H1 (cell line): ENCODE measurements around the gene SHROOM4. TPM values are rescaled to one million over a fixed set of nuclear protein-coding genes. Genes with fewer than 3 reads are reported as not detected.

Experiments used
- CTCF ChIA-PET: fragments of 300-600 bp; sonication (Branson Sonifier 250); formaldehyde crosslinking; loops from one replicate; lab custom pipeline; 2021; ENCODE audit not compliant: partially characterized antibody; lab: Charles Lee
- POLR2A ChIA-PET: fragments of 300-600 bp; sonication (Branson Sonifier 250); formaldehyde crosslinking; loops from one replicate; lab custom pipeline; 2021; ENCODE audit warnings: inconsistent platforms; ENCODE audit not compliant: partially characterized antibody; lab: Charles Lee
- DNase-seq, 2 experiments: peaks; one replicate each; pipeline versions ENCODE4 v3.0.0 to v3.0.0-alpha.2; 2010 to 2022; ENCODE audit warnings: low spot score in 2 of 2, low read depth in 1 of 2, mixed read lengths in 1 of 2
- FAIRE-seq: peaks from 2 replicates; lab custom pipeline; 2011; peaks lifted over from hg19 to GRCh38; lab: Jason Lieb, UNC
- H2AFZ ChIP-seq: 2 replicates; pipeline ENCODE4 v1.8.1; 2012; ENCODE audit warnings: low read length, inconsistent platforms
- H2AK5ac ChIP-seq: 2 replicates; pipeline ENCODE4 v1.6.1; 2013; ENCODE audit warnings: low read depth, low read length
- H2BK120ac ChIP-seq: replicated peaks from 2 replicates; pipeline ENCODE3; 2013; ENCODE audit warnings: low read depth, low read length, inconsistent platforms
- H2BK12ac ChIP-seq: 2 replicates; pipeline ENCODE4 v1.6.1; 2013; ENCODE audit warnings: low read depth, low read length
- H2BK15ac ChIP-seq: 2 replicates; pipeline ENCODE4 v1.6.1; 2013; ENCODE audit warnings: low read length
- H2BK20ac ChIP-seq: 2 replicates; pipeline ENCODE4 v1.6.1; 2013; ENCODE audit warnings: low read length
- H2BK5ac ChIP-seq: 2 replicates; pipeline ENCODE4 v1.6.1; 2013; ENCODE audit warnings: low read depth, low read length
- H3K14ac ChIP-seq: 2 replicates; pipeline ENCODE4 v1.6.1; 2013; ENCODE audit warnings: inconsistent platforms; ENCODE audit not compliant: insufficient read length
- H3K18ac ChIP-seq: 2 replicates; pipeline ENCODE4 v1.6.1; 2013; ENCODE audit warnings: low read length; ENCODE audit errors: extremely low read depth
- H3K23ac ChIP-seq: 2 replicates; pipeline ENCODE4 v1.6.1; 2013; ENCODE audit warnings: inconsistent platforms; ENCODE audit not compliant: insufficient read length
- H3K23me2 ChIP-seq: 2 replicates; pipeline ENCODE4 v1.6.1; 2013; ENCODE audit warnings: low read depth, low read length
- H3K27ac ChIP-seq: 2 replicates; pipeline ENCODE4 v1.6.1; 2011; ENCODE audit warnings: low read depth, low read length, inconsistent platforms
- H3K27me3 ChIP-seq, 4 experiments: replicated peaks in 1 of 4; 1 replicate in 1 of 4; 2 replicates in 3 of 4; pipeline versions ENCODE4 v1.6.1 to v1.8.1; 2011 to 2013; ENCODE audit warnings: low read length in 3 of 4, mild to moderate bottlenecking in 3 of 4, inconsistent platforms in 2 of 4, mixed read lengths in 2 of 4, moderate library complexity in 1 of 4; ENCODE audit not compliant: control insufficient read depth in 3 of 4, insufficient read depth in 3 of 4; ENCODE audit errors: extremely low read depth in 1 of 4
- H3K36me3 ChIP-seq, 4 experiments: 2 replicates each; pipeline versions ENCODE4 v1.6.1 to v1.8.1; 2011 to 2013; ENCODE audit warnings: mild to moderate bottlenecking in 4 of 4, low read length in 3 of 4, moderate library complexity in 2 of 4, control low read depth in 1 of 4, inconsistent platforms in 1 of 4; ENCODE audit not compliant: insufficient read depth in 4 of 4, control insufficient read depth in 2 of 4
- H3K4ac ChIP-seq: replicated peaks from 2 replicates; pipeline ENCODE3; 2013; ENCODE audit warnings: low read length, low read depth, mixed read lengths, inconsistent platforms; ENCODE audit not compliant: insufficient read length
- H3K4me1 ChIP-seq, 4 experiments: replicated peaks in 1 of 4; 1 replicate in 1 of 4; 2 replicates in 3 of 4; pipeline versions ENCODE4 v1.6.1 to v1.8.1; 2011 to 2013; ENCODE audit warnings: low read length in 3 of 4, inconsistent platforms in 2 of 4, mixed read lengths in 1 of 4; ENCODE audit not compliant: insufficient read depth in 4 of 4, control insufficient read depth in 3 of 4
- H3K4me2 ChIP-seq, 2 experiments: 2 replicates each; pipeline versions ENCODE4 v1.6.1 to v1.8.1; 2011 to 2013; ENCODE audit warnings: low read depth in 2 of 2, low read length in 2 of 2, control low read depth in 1 of 2, inconsistent platforms in 1 of 2, mild to moderate bottlenecking in 1 of 2; ENCODE audit not compliant: insufficient read depth in 1 of 2
- H3K4me3 ChIP-seq, 4 experiments: fragments of 200-600, 300-600 bp in 1 of 4; sonication (generic), shearing (Covaris generic), sonication (Bioruptor Twin) in 1 of 4; 2 replicates each; pipeline versions ENCODE4 v1.5.1 to v1.8.1; 2011 to 2016; ENCODE audit warnings: low read length in 4 of 4, low read depth in 3 of 4, control low read depth in 2 of 4, inconsistent platforms in 2 of 4, mild to moderate bottlenecking in 2 of 4, mixed read lengths in 1 of 4, moderate library complexity in 1 of 4; ENCODE audit not compliant: insufficient read depth in 2 of 4; ENCODE audit errors: extremely low read depth in 1 of 4
- H3K56ac ChIP-seq: replicated peaks from 2 replicates; pipeline ENCODE3; 2013; ENCODE audit warnings: low read depth, mild to moderate bottlenecking, mixed read lengths, low read length, inconsistent platforms; ENCODE audit not compliant: insufficient read length
- H3K79me1 ChIP-seq: 2 replicates; pipeline ENCODE4 v1.6.1; 2013; ENCODE audit warnings: low read depth, low read length, control low read depth
- H3K79me2 ChIP-seq, 2 experiments: 2 replicates each; pipeline versions ENCODE4 v1.6.1 to v1.8.1; 2012 to 2013; ENCODE audit warnings: low read length in 2 of 2, mild to moderate bottlenecking in 2 of 2, inconsistent platforms in 1 of 2; ENCODE audit not compliant: insufficient read depth in 2 of 2, control insufficient read depth in 1 of 2
- H3K9ac ChIP-seq, 4 experiments: replicated peaks in 1 of 4; 1 replicate in 1 of 4; 2 replicates in 3 of 4; pipeline versions ENCODE4 v1.6.1 to v1.8.1; 2011 to 2013; ENCODE audit warnings: low read depth in 3 of 4, low read length in 3 of 4, control low read depth in 2 of 4, mild to moderate bottlenecking in 2 of 4, moderate library complexity in 2 of 4, inconsistent platforms in 1 of 4; ENCODE audit errors: extremely low read depth in 1 of 4
- H3K9me3 ChIP-seq, 2 experiments: 2 replicates each; pipeline versions ENCODE4 v1.6.1 to v1.8.1; 2012 to 2013; ENCODE audit warnings: mild to moderate bottlenecking in 2 of 2, moderate library complexity in 2 of 2, control low read depth in 1 of 2, inconsistent platforms in 1 of 2, low read depth in 1 of 2, low read length in 1 of 2, mixed read lengths in 1 of 2; ENCODE audit not compliant: insufficient read depth in 2 of 2
- H4K20me1 ChIP-seq, 2 experiments: replicated peaks in 1 of 2; 2 replicates each; pipeline versions ENCODE3 to v1.8.1; 2011 to 2013; ENCODE audit warnings: inconsistent platforms in 2 of 2, low read length in 2 of 2, mild to moderate bottlenecking in 1 of 2; ENCODE audit not compliant: insufficient read depth in 2 of 2, control insufficient read depth in 1 of 2
- H4K5ac ChIP-seq: 2 replicates; pipeline ENCODE4 v1.6.1; 2013; ENCODE audit warnings: low read length, low read depth, mixed read lengths, inconsistent platforms; ENCODE audit not compliant: insufficient read length
- H4K8ac ChIP-seq: 2 replicates; pipeline ENCODE4 v1.8.0; 2013; ENCODE audit warnings: mild to moderate bottlenecking, moderate library complexity, low read length, inconsistent platforms; ENCODE audit not compliant: insufficient read depth; ENCODE audit errors: extremely low read depth
- H4K91ac ChIP-seq: replicated peaks from 2 replicates; pipeline ENCODE3; 2013; ENCODE audit warnings: low read length, mixed read lengths, inconsistent platforms; ENCODE audit not compliant: insufficient read length
- CTCF ChIP-seq, 3 experiments: IDR thresholded peaks; 1 replicate in 2 of 3; 2 replicates in 1 of 3; pipeline versions ENCODE4 v1.5.1 to v1.6.1; 2011; ENCODE audit warnings: low read length in 3 of 3, mild to moderate bottlenecking in 3 of 3, inconsistent platforms in 2 of 3, low read depth in 1 of 3, moderate library complexity in 1 of 3; ENCODE audit not compliant: insufficient read depth in 1 of 3; ENCODE audit errors: control extremely low read depth in 1 of 3
- NRF1 ChIP-seq: IDR thresholded peaks from 2 replicates; pipeline ENCODE4 v1.6.1; 2011; ENCODE audit warnings: mild to moderate bottlenecking, low read depth, low read length, improper control_type of control experiment
- RAD21 ChIP-seq, 2 experiments: IDR thresholded peaks in 1 of 2; conservative IDR thresholded peaks in 1 of 2; 2 replicates each; pipeline ENCODE4 v1.6.1; 2011; ENCODE audit warnings: low read depth in 2 of 2, low read length in 2 of 2, improper control_type of control experiment in 1 of 2, inconsistent platforms in 1 of 2, mild to moderate bottlenecking in 1 of 2, moderate library complexity in 1 of 2
- SAP30 ChIP-seq: fragments of 300-600 bp; sonication (generic); IDR thresholded peaks from 2 replicates; pipeline ENCODE4 v1.7.1; 2012; ENCODE audit warnings: low read length, moderate library complexity, mild to moderate bottlenecking, inconsistent platforms; ENCODE audit not compliant: insufficient read depth, insufficient replicate concordance
- WGBS, 2 experiments: shearing (Covaris generic) in 1 of 2; methylation state at CpG; one replicate each; pipeline versions ENCODE4 v1.1.6 to v1.1.7; 2013 to 2015; ENCODE audit warnings: low lambda C conversion rate in 2 of 2, mixed read lengths in 2 of 2, inconsistent platforms in 1 of 2, low coverage in 1 of 2, missing lambda C conversion rate in 1 of 2; ENCODE audit not compliant: insufficient replicate concordance in 2 of 2, insufficient coverage in 1 of 2, insufficient read length in 1 of 2; ENCODE audit errors: extremely low coverage in 1 of 2, missing lambda C conversion rate in 1 of 2; 5-methylcytosine and 5-hydroxymethylcytosine counted together
- polyA plus RNA-seq, 7 experiments: library from polyadenylated mRNA; depleted of rRNA in 3 of 7; stranded (reverse) in 5 of 7; unstranded in 2 of 7; fragments of >200 nt in 5 of 7; fragments of 200-250 nt in 2 of 7; gene quantifications; 1 replicate in 5 of 7; 2 replicates in 1 of 7; 4 replicates in 1 of 7; pipeline versions ENCODE4 v1.2.1 to v1.2.3, GENCODE V29; 2011 to 2013; ENCODE audit warnings: missing spikeins in 2 of 7, mixed read lengths in 2 of 7
- total RNA-seq: library from RNA; stranded (reverse); fragmentation: NEBNext Ultra II Directional; extraction: Animal tissue kit (Norgen Biotek cat#: 25700); gene quantifications from 2 replicates; pipeline ENCODE4 v1.2.1, GENCODE V29; 2021

Gene SHROOM4
- total and polyA plus RNA-seq, 2 of the 8 experiments (the other 6 are each of a cell fraction or from before 2014, with no cell fraction given) = 1.6 to 5.6 TPM

GRCh38 chrX:50747471-50747900 is 66.5 kb downstream of the SHROOM4 start:
- no peak overlapping the region for H3K4me3 ChIP-seq
- H2BK12ac ChIP-seq = no peak overlapping the region
- no peaks in the 10 kb centered on the region for H3K27me3 ChIP-seq
- H3K56ac ChIP-seq = no peak overlapping the region
- H3K14ac ChIP-seq = no peak overlapping the region
- no peaks in the 10 kb centered on the region for H3K23me2 ChIP-seq
- no peak overlapping the region for H4K91ac ChIP-seq
- H3K4me2 ChIP-seq = no peak overlapping the region
- H2AK5ac ChIP-seq = no peak overlapping the region
- no peak overlapping the region for H3K27ac ChIP-seq
- DNase-seq = no peak
- H2BK20ac ChIP-seq = no peak overlapping the region
- H3K36me3 ChIP-seq = no peaks in the 10 kb centered on the region
- no peaks in the 10 kb centered on the region for H3K79me2 ChIP-seq
- no peak overlapping the region for H3K4ac ChIP-seq
- H3K4me1 ChIP-seq = no peaks in the 10 kb centered on the region
- H3K79me1 ChIP-seq = no peaks in the 10 kb centered on the region
- H3K18ac ChIP-seq = no peak overlapping the region
- peak in 2 of 3 experiments; percentile 61 to 75; a peak in 3 of 4 replicates for TF ChIP-seq CTCF (IDR thresholded peaks at IDR 0.05; ENCODE audit: control extremely low read depth in 1 of 3, insufficient read depth in 1 of 3, low read depth in 1 of 3, low read length in 3 of 3)
- peak; percentile 81 to 86 for TF ChIP-seq RAD21 (IDR thresholded peaks at IDR 0.05 in 1 of 2, conservative IDR thresholded peaks at IDR 0.05 in 1 of 2; ENCODE audit: low read depth in 2 of 2, low read length in 2 of 2)
- no peak for TF ChIP-seq SAP30
- TF ChIP-seq NRF1 = no peak
- H2AFZ ChIP-seq = no peak overlapping the region
- H2BK5ac ChIP-seq = no peak overlapping the region
- FAIRE-seq = peak; percentile 98
- no peak overlapping the region for H4K8ac ChIP-seq
- no peak overlapping the region for H3K23ac ChIP-seq
- POLR2A ChIA-PET = no interaction called here
- no peak overlapping the region for H2BK15ac ChIP-seq
- CTCF ChIA-PET = interaction anchor here (0.6 to 3.9 kb wide), 26 partner anchors 8 to 589 kb away, joined by 3 to 30 read pairs (median 4); no protein-coding TSS in a partner anchor
- no peak overlapping the region for H3K9ac ChIP-seq
- H4K5ac ChIP-seq = no peak overlapping the region
- no peaks in the 10 kb centered on the region for H3K9me3 ChIP-seq
- no peak overlapping the region for H2BK120ac ChIP-seq
- WGBS, 2 experiments = 50% methylated on average over 1 of the region's 1 CpG; no CpG with 5 or more reads in 1 of the 2 experiments
- no peaks in the 10 kb centered on the region for H4K20me1 ChIP-seq
